GM12874 (cell line): ENCODE data around the gene CLSTN2.

Experiments used
- TF ChIP-seq, protein P1 (sequence below): IDR thresholded peaks from 2 replicates; pipeline ENCODE4 v1.5.1; 2011; ENCODE audit warnings: low read depth, mild to moderate bottlenecking, control low read depth, low read length, moderate library complexity; ENCODE audit not compliant: insufficient read depth

CLSTN2 gene

DNA sequence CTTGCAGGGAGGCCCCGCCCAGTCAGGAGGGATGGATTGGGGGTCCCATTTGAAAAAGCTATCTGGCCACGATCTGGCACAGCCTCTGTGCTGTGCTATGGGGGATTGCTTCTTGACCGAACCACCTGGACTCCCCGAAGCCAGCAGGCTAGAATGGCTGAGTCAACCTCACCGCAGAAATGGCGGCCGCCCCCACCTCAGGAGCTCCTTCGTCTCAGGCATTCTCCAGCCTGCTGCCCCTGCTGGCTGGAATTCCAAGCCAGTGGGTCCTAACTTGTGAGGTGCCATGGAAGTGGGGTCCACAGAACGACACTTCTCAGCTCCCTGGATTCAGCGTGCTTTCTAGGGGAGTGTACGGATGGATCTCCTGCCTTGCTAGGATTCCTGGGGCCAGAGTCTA, 562.3 kb downstream of the CLSTN2 start:
- TF ChIP-seq, protein P1, sequence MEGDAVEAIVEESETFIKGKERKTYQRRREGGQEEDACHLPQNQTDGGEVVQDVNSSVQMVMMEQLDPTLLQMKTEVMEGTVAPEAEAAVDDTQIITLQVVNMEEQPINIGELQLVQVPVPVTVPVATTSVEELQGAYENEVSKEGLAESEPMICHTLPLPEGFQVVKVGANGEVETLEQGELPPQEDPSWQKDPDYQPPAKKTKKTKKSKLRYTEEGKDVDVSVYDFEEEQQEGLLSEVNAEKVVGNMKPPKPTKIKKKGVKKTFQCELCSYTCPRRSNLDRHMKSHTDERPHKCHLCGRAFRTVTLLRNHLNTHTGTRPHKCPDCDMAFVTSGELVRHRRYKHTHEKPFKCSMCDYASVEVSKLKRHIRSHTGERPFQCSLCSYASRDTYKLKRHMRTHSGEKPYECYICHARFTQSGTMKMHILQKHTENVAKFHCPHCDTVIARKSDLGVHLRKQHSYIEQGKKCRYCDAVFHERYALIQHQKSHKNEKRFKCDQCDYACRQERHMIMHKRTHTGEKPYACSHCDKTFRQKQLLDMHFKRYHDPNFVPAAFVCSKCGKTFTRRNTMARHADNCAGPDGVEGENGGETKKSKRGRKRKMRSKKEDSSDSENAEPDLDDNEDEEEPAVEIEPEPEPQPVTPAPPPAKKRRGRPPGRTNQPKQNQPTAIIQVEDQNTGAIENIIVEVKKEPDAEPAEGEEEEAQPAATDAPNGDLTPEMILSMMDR: no peak

GRCh38 chr3:140499114-140499757, 564.3 kb downstream of the CLSTN2 start:
- TF ChIP-seq, protein P1: no peak

- TF ChIP-seq, protein P1: no peak
Measured at GRCh38 chr3:140500473-140500872, 565.5 kb downstream of the CLSTN2 start.

- TF ChIP-seq, protein P1: no peak
Measured at GRCh38 chr3:140501061-140501769, 566.2 kb downstream of the CLSTN2 start.

DNA sequence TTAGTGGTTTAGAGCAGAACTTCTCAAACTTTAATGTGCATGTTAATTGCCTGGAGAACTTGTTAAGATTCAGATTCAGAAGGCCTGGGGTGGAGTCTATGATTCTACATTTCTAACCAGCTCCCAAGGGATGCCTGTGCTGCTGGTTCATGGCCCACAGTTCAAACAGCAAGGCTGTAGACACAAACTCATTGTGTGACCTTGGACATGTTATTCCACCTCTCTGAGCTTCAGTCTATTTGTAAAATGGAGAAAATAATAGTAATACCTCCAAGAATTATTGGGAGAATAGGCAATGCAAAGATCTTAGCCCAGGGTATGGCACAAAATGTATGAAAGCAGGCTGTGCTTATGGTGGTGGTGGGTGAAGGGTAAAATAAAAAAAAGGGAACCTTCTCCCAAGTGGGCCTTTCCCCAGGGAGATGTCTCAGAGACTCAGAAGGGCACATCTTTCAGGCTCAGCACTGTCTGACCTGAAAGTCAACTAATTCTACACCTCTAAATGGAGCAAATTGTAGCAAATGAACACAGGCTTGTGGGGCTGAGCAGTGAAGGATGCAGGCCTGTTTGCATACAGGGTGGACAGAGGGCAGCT, 566.9 kb downstream of the CLSTN2 start:
- TF ChIP-seq, protein P1: no peak

GRCh38 chr3:140505213-140505612, 570.2 kb downstream of the CLSTN2 start:
- TF ChIP-seq, protein P1: no peak

- TF ChIP-seq, protein P1: no peak
Measured at GRCh38 chr3:140505876-140506275, 570.9 kb downstream of the CLSTN2 start.
